Stimulated activated CD4-positive, alpha-beta T cell treated with anti-CD3 and anti-CD28 coated beads, Interleukin-12 subunit alpha, Interleukin-12 subunit beta, amount 100 ng/mL, for 4 hours (primary cell): ENCODE data around the gene TRIM62.

Source experiments
- DNase-seq: peaks from one replicate; pipeline ENCODE4 v3.0.0-alpha.2; 2020

Gene TRIM62

DNA sequence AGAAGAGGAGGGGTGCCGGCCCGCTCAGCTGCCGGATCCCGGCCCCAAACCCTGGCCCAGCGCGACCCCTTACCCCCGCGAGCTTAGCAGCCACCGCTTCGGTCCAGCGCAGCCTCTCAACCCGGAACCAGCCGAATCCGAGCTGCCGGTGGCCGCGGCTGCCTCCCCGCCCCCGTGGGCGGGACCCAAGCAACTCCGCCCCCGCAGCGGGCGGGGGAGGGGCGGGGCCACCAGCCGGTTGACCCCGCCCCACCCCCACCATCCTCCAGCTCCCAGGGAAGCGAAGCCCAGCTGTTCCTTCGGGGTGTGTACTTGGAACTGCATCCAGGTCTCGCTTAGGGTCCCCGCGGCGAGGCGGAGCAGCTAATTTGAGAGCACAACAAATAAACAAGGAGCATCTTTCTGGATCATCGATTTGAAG, at the start of gene TRIM62:
TSS of gene TRIM62 (minus strand) at position 123 of the 421 bp plus-strand sequence. CDS start 611 bp downstream, outside the sequence.
- peak; percentile 73 for DNase-seq

DNA sequence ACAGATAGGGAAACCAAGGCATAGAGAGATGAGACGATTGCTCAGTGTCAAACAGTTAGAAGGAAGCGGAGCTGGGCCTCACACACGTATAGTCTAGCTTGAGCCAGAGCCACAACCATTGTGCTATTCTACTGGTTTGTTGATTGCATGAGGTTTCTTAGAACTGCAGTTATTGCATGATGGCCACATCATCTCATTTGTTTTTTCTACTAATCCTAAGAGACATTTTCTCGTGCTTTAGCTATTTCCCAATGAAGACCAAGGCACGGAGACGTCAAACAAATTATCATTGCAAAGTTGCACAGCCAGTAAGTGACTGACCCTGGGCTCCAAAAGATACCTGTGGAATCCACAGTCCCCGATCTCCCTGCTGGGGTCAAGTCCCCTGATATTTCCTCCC, 49.3 kb upstream of the TRIM62 start:
- DNase-seq: no peak

DNA sequence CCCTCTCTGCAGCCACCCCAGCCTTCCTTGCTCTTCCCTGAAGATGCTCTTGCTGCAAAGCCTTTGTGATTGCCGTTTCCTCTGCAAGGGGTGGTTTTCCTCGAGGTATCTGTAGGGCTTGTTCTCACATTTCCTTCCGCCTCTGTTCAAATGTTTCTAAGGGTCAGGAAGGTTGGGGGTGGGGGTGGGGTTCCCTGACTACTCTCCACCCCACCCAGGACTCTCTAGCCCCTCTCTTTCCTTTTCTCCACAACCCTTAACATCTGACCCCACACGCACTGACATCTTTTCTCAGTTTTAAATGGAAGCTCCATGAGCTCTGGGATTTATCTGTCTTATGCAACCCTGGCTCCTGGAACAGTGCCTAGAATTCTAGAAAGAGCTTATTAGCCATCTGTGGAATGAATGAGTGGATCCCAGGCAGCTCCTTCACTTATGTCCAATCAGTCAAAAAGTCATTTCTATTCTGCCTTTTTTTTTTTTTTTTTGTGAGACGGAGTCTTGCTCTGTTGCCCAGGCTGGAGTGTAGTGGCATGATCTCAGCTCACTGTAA, 47.2 kb upstream of the TRIM62 start:
- no peak for DNase-seq

DNA sequence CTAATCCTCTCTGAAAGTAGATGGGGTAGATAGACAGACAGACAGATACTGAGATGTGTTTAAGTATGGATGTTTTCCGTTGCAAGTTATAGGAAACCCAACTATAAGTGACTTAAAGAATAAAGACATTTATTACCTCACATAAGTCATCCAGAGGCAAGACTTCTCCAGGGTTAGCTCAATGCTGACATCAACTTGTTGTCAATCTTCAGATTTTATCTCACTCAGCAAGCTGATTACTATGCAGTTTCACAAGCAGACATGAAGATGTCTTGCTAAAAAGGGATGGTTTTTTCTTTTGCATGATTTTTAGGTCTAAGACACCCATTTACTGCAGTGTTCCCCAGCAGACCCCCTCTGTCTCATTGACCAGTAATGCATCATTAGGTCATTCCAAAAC, 43.7 kb upstream of the TRIM62 start:
- DNase-seq: no peak

DNA sequence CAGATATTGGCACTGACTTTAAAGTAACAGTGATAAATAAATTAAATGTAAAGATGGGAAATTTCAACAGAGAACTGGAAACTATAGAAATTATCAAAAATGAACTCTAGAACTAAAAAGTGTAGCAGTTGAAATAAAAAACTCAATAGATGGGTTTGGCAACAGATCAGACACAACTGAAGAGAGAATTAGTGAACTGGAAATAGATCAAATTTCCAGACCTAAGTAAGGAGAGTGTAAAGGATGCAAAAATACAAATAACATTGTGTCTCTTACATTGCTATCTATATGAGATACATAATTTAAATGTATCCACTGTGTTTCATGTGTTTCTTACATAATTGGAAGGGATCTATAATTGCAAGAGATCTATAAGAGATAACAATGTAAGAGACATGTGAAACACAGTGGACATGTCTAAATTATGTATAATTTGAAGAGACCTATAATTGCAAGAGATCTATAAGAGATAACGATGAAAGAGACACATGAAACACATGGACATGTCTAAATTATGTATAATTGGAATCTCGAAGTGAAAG, 42.4 kb upstream of the TRIM62 start:
- no peak for DNase-seq

DNA sequence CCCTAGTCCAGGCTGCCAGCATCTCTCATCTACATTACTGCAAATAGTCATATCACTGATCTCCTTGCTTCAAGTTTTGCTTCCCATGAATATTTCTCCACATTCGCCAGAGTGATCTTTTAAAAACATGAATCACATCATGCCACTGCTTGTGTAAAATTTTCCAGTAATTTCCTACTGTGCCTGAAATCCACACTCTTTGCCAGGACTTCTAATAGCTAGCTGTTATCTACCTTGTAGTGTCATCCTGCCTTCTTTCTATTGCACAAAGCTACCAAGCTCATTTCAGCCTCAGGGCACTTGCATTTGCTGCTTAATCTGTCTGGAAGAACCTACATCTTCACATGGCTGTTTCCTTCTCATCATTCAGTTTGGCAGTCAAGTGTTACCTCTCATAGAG, 40.5 kb upstream of the TRIM62 start:
- no peak for DNase-seq

DNA sequence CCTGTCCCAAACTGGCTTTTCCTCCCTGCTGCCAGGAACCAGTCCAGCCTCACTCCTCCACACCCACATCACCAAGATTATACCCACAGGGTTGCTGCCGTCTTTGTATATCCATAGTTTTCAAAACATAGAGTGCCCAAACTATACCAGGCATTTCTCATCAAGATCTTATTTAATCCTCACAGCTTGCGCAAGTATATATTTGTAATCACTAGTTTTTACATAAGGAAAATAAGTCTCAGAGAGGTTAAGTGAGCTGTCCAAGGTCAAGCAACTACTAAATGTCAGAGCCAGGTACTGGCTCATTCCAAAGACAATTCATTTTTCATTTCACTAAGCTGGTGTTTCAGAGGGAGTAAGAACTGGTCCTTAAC, 39.5 kb upstream of the TRIM62 start:
- no peak for DNase-seq

DNA sequence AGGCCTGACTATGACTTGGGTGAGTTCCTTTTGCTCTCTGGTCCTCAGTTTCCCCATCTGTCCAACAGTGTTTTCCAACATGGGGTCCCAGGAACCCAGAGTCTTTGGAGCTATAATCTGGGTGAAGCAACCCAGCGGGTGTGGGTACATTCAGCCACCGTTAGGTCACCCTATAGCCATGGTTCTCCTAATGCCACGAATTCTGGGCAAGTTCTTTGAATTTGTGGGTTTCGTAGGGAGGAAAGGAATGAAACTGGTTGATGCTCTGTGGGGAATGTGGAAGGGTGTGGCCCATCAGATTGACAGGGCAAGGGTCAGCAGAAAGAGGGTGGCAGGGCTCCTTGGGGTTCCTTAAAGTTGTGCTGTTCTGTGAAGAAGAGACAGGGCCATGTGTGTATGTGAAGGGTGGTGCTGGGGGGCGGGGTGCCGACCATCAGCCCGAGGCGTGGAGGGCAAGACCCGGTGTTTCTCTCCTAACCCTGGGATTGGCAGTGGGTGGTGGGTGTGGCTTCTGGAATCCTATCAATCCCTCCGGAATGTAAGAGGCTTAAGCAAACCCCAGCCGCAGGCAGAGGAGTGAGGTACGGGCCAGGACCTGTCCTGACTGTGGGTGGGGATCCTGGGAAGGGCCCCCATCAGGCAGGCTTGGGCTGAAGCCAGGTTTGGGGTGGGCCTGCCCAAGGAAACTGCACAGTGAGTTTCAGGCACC, 39.0 kb upstream of the TRIM62 start:
- no peak for DNase-seq

DNA sequence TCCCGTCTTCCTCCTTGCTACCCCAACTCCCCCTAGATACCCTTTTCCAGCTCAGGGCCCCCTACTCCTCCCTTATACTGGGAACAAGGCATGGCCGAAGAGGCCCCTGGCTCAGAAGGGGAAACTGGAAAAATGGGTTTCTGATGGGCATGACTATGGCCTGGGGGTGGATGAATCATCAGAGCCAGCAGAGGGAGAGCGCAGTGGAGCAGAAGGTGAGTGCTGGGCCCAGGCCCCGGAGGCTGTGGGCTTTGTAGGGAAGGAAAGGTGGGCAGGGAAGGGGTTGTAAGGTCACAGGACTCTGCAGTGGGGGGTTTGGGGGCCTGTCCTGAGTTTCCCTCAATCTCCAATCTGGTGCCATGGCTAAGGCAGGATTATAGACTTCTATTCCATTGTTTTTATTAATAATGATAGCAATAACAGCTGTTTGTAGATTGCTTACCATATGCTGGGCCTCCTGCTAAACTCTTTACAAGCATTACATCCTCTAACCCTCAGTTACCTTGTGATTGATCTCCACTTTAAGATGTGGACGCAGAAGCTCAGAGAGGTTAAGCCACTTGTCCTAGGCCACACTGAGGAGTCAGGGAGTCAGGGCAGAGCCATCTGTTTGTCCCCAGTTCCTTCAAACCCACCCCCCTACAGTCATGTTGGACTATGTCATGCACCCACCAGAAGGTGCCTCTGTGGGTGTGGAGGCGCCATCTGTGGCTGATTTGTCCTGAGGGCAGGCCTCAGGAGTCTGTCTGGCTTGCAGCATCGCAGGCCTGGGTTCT, 38.2 kb upstream of the TRIM62 start:
- no peak for DNase-seq

DNA sequence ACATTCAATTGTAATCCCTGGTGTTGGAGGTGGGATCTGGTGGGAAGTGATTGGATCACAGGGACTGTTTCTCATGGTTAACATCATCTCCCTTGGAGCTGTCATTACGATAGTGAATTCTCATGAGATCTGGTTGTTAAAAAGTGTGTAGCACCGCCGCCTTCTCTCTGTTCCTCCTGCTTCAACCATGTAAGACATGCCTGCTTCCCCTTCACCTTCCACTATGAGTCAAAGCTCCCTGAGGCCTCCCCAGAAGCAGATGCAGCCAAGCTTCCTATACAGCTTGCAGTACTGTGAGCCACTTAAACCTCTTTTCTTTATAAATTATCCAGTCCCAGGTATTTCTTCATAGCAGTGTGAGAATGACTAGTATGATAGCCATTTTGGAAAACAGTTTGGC, 30.1 kb upstream of the TRIM62 start:
- no peak for DNase-seq

DNA sequence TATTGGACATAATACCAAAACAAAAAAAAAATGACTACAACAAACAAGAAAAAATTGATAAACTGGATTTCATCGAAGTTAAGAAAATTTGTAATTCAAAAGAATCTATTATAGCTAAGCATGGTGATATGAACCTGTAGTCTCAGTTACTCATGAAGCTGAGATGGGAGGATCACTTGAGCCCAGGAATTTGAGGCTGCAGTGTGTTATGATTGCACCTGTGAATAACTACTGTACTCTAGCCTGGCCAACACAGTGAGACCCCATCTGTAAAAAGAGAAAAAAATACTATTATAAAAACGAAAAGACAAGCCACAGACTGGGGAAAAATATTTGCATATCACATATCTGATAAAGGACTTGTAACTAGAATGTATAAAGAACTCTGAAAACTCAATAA, 24.5 kb upstream of the TRIM62 start:
- DNase-seq: no peak

DNA sequence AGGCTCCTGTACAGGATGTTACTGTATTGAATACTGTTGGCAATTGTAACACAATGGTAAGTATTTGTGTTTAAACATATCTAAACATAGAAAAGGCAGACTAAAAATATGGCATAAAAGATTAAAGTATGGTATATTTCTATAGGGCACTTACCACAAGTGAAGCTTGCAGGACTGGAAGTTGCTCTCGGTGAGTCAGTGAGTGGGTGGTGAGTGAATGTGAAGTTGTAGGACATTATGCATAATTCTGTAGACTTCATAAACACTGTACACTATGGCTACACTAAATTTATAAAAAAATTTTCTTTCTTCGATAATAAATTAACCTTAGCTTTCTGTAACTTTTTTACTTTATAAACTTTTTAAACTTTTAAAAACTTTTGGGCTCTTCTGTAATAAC, 13.7 kb upstream of the TRIM62 start:
- DNase-seq: no peak

DNA sequence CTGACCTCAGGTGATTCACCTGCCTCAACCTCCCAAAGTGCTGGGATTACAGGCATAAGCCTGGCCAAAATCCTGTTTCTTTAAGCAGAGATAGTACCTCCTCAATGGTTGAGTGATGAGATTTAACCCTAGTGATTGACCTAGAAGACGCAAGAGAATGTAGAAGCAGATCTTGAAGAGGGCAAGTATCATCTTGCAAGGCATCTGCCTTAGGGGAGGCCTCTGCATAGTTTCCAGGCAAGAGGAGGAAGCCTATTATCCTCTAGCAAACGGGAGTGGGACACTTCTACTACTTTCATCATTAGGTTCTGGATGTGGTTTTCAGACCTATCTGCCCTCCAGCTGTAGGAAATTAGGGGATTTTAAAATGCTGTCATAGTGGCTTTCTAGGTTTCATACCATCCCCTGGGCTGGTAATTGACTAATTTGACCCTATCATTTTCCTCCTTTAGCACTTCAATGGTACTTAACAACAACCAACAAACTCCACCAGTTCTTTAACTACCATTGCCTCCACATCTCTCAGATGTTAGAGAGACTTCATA, 10.0 kb upstream of the TRIM62 start:
- no peak for DNase-seq

DNA sequence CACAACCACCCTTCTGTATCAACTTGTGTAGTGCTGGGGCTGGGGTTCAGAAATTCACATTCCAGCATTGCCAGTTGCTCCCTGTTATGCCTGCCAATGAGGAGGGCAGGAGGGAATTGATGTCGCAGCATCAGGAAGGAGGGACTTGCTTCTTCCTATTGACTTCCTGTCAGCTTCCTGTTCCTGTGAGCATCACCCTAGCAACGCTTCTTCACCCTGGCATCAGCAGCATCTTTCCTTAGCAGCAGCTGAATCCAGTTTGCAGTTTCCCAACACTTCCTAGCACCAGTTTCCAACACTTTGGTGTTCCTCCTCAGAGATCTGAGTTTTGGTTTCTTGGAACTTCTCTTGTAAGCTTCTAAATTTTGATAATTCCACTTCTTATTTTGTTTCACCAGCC, 8.9 kb upstream of the TRIM62 start:
- no peak for DNase-seq

DNA sequence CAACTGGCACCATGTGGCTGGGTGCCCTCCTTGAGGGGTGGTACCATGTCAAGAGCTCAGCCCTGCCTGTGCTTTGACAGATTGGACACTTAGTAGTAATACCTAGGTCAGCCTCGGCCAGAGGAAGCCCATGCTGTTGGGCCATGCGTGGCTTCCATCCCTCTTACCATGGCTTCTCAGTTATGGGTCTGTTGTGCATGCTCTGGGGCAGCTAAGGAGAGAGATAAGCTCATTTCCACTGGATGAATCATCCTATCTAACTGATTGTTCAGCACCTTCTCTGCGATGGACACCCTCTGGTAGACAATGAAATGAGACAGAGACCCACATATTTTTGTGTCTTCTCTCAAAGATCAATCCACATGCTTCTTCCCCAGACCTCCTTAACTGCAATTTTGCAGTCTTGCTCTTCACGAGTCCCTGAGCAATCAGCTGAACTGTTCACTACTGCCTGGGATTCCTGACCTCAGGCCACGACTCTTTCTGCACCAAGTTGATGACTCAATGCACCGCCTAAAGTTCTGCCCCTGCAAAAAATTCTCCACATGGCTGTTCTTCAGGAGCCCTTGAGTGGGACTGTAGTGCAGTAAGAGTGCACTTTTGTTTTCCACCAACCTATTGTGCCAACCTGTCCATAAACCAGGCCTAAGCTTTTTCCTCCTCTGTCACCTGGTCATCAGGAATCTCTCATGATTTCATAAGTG, 6.9 kb upstream of the TRIM62 start:
- no peak for DNase-seq

DNA sequence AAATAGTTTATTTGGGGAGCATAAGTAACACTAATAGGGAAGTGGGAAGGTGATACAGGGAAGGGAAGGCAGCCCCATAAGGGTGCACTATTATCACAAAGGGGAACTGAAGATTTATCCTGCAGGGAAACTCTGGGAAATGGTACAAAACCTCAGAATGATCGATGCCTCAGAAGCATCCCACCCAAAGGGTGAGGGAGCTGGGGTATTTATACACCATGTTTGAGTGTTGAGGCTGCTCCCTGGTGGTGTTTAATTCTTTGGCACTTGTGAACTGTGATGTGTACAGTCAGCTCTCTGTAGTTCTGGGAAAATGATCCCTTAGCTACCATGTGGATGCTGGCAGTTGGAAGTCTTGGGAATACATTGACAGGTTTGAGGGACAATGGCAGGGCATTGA, 5.1 kb upstream of the TRIM62 start:
- no peak for DNase-seq

DNA sequence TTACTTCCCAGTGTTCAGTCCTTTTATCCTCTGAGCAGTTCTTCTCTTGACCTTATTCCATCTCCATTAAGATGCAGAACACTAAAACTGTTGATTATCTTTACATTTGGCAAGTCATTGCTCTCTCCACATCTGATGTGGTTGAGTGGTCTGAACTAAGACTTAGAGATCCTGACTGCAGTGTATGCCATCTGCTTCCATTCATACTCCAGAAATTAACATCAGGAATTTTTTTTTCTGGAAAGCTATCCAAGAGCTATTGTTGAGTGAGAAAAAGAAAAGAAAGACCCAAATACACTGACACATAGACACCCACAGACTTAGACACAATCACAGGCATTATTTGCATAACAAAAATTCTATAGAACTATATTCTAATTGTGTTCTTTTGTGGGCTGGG, 3.7 kb upstream of the TRIM62 start:
- no peak for DNase-seq

DNA sequence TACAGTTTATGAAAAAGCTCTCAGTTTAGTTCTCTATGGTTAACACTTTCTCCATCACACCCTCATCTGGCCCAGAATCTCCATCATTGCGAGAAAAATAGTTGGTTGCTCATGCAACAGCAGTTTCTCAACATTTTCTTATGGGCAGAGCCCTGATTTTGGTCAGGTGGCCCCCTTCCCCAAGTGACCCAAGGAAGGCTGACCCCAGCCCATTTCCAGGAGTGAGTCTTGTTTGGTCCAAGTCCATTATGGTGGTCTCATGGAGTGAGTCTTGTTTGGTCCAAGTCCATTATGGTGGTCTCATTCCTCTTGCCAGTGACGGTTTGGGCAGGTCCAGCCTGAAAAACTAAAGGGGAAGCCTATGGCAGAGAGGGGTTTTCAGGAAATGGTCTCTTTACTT, 1.5 kb upstream of the TRIM62 start:
- no peak for DNase-seq

DNA sequence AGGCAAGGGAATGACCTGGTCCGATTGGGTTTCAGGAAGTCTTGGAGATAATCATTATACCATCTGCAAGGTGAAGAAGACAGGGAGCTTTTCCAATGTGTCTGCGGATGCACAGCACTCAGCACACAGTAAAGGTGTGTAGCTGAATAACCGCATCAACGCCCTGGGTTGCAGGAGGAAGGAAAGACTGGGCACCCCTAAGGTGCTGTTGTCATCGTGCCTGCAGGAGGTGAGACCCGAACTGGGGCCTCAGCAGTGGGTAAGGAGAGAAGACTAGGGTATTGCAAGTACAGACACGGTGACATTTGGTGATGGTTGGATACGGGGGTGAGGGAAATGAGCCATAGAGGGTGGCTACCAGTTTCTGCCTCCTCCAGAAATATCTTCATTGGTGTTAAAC, 1.1 kb upstream of the TRIM62 start:
- no peak for DNase-seq

DNA sequence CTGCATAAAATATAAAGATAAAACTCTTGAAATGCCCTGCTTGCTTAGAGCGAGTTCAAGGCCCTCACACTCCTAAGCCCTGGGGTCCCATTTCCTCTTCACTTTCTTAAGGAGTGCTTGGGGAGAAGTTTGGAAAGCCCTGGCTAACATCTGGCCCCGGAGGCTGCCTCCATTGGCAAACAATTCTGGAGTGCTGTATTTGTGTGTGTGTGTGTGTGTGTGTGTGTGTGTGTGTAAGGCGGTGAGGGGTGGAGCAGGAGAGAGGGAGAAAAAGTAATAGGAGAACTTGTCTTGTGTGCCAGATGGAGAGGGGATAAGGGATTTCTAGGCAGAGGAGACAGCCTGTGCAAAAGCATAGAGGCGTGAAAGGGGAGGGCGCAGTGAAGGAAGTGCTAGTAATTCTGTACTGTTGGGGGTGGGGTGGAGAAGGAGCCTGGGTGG, 578 bp upstream of the TRIM62 start:
- no peak for DNase-seq

DNA sequence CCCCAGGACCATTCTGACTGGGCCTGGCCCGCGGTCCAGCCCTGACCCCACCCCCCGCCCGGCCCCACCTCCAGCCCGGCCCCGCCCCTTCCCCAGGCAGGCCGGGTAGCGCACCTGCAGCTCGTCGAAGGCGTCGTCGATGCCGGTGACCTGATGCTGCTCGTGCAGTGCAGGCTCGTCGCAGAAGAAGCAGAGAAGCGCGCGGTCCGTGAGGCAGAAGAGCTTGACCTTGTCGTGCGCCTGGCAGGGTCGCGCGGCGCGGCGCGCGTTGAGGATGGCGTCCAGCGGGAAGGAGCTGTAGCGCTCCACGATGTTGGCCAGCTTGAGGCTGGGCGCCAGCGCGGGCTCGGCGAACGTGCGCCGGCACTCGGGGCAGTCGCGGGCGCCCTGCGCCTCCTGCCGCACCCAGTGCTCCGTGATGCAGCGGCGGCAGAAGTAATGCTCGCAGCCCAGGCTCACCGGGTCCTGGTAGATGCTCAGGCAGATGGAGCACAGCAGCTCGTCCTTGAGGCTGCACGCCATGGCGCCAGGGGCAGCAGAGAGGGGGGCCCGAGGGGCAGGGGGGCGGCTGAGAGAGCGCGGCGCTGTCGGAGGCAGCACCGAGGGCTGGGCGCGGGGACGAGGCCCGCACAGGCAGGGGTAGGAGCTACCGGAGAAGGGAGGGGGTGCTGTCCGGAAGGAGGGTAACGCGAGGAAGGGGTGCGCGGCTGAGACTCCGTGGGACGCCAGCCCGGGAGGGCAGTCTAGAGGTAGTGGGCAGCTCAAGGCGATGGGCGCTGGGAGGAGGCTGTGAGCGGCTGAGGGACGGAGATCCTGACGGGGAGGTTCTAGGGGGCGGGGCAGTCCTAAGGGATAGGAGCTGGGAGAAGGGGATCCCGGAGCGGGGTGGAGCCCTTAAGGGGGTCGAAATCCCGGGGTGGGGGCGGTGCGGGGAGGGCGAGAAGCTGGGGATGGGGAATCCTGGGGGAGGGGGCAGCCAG, 642 bp downstream of the TRIM62 start:
- peak; percentile 17 for DNase-seq
